Fibroblast of lung (primary cell): ENCODE results near the gene PTPRU. TPM values are rescaled to one million over a fixed set of nuclear protein-coding genes. Genes with fewer than 3 reads are reported as not detected.
"Not testable (repeated sequence)": the region's sequence is repeated elsewhere in the genome, so short reads cannot be mapped to it uniquely, and the experiment has no call there.

Experiments
- DNase-seq, 2 donors: peaks; one replicate each; pipeline versions ENCODE4 v3.0.0 to v3.0.0-alpha.2; 2010; ENCODE audit warnings: low read depth in 2 of 2
- H2AFZ ChIP-seq: 2 replicates; pipeline ENCODE4 v1.5.1; 2012; ENCODE audit warnings: low read length, control low read depth, inconsistent platforms
- H3K27ac ChIP-seq: 2 replicates; pipeline ENCODE4 v1.5.1; 2011; ENCODE audit warnings: low read length, control low read depth; ENCODE audit not compliant: insufficient read depth
- H3K27me3 ChIP-seq: 2 replicates; pipeline ENCODE4 v1.5.1; 2011; ENCODE audit warnings: mild to moderate bottlenecking, low read length; ENCODE audit not compliant: control insufficient read depth, insufficient read depth
- H3K36me3 ChIP-seq: 2 replicates; pipeline ENCODE4 v1.5.1; 2011; ENCODE audit warnings: low read length; ENCODE audit not compliant: control insufficient read depth, insufficient read depth
- H3K4me1 ChIP-seq: 2 replicates; pipeline ENCODE4 v1.5.1; 2011; ENCODE audit warnings: low read length; ENCODE audit not compliant: control insufficient read depth, insufficient read depth; ENCODE audit errors: extremely low read depth
- H3K4me2 ChIP-seq: 2 replicates; pipeline ENCODE4 v1.5.1; 2011; ENCODE audit warnings: low read length, control low read depth; ENCODE audit not compliant: insufficient read depth; ENCODE audit errors: extremely low read depth
- H3K4me3 ChIP-seq, 4 experiments: fragments of 200-600 bp in 1 of 4; sonication (generic) in 1 of 4; replicated peaks in 1 of 4; 2 replicates each; pipeline ENCODE4 v1.5.1; 2011 to 2016; ENCODE audit warnings: low read length in 4 of 4, low read depth in 3 of 4, mild to moderate bottlenecking in 3 of 4, control low read depth in 2 of 4, inconsistent platforms in 1 of 4, mixed read lengths in 1 of 4; ENCODE audit not compliant: insufficient read depth in 1 of 4; ENCODE audit errors: control extremely low read depth in 1 of 4
- H3K79me2 ChIP-seq: 2 replicates; pipeline ENCODE4 v1.5.1; 2012; ENCODE audit warnings: mild to moderate bottlenecking, low read length, inconsistent platforms; ENCODE audit not compliant: control insufficient read depth, insufficient read depth
- H3K9ac ChIP-seq: 2 replicates; pipeline ENCODE4 v1.5.1; 2011; ENCODE audit warnings: mild to moderate bottlenecking, low read length, control low read depth; ENCODE audit not compliant: insufficient read depth
- H3K9me3 ChIP-seq: 2 replicates; pipeline ENCODE4 v1.5.1; 2012; ENCODE audit warnings: low read depth, low read length; ENCODE audit not compliant: control insufficient read depth, insufficient read depth
- H4K20me1 ChIP-seq: 2 replicates; pipeline ENCODE4 v1.5.1; 2011; ENCODE audit warnings: low read length; ENCODE audit not compliant: control insufficient read depth, insufficient read depth; ENCODE audit errors: extremely low read depth
- CTCF ChIP-seq, 2 donors: IDR thresholded peaks in 1 of 2; conservative IDR thresholded peaks in 1 of 2; 1 replicate in 1 of 2; 2 replicates in 1 of 2; pipeline ENCODE4 v1.5.1; 2011 to 2012; ENCODE audit warnings: low read length in 2 of 2, control low read depth in 1 of 2, inconsistent platforms in 1 of 2, low read depth in 1 of 2, mild to moderate bottlenecking in 1 of 2
- EZH2 ChIP-seq: IDR thresholded peaks from 2 replicates; pipeline ENCODE4 v1.5.1; 2012; ENCODE audit warnings: low read length, control low read depth, mild to moderate bottlenecking; ENCODE audit errors: missing control alignments
- polyA plus RNA-seq, 2 donors: library from polyadenylated mRNA; depleted of rRNA in 1 of 2; stranded (reverse) in 1 of 2; unstranded in 1 of 2; fragments of >200 nt; gene quantifications; 2 replicates each; pipeline ENCODE4 v1.2.1, GENCODE V29; 2011 to 2012; ENCODE audit warnings: missing spikeins in 1 of 2
- total RNA-seq: library from RNA; depleted of rRNA; stranded (reverse); fragments of >200 nt; gene quantifications from 2 replicates; pipeline ENCODE4 v1.2.1, GENCODE V29; 2014

The PTPRU gene
- total and polyA plus RNA-seq, 2 donors (not counting 1 experiment from before 2014, with no cell fraction given) = 1.4 to 25.8 TPM

- peaks cover 3% of the 10 kb centered on the region for H3K36me3 ChIP-seq
- H3K27me3 ChIP-seq = no peaks in the 10 kb centered on the region
- no peak overlapping the region for H3K27ac ChIP-seq
- DNase-seq = no peak
- H2AFZ ChIP-seq = no peak overlapping the region
- H3K9ac ChIP-seq = no peak overlapping the region
- no peaks in the 10 kb centered on the region for H3K79me2 ChIP-seq
- H3K4me1 ChIP-seq = no peaks in the 10 kb centered on the region
- H4K20me1 ChIP-seq = no peaks in the 10 kb centered on the region
- TF ChIP-seq CTCF (conservative IDR thresholded peaks at IDR 0.05 in 1 of 2, IDR thresholded peaks at IDR 0.05 in 1 of 2; ENCODE audit: low read depth in 1 of 2, low read length in 2 of 2) (no peak), EZH2 (no peak)
- H3K9me3 ChIP-seq = no peaks in the 10 kb centered on the region
- H3K4me3 ChIP-seq = no peak overlapping the region
- H3K4me2 ChIP-seq = no peak overlapping the region
Observed at GRCh38 chr1:29217633-29218032, 18.7 kb upstream of the PTPRU start.

GRCh38 chr1:29218223-29218622 lies 18.1 kb upstream of the PTPRU start:
- H3K79me2 ChIP-seq = no peaks in the 10 kb centered on the region
- no peak for TF ChIP-seq EZH2
- no peak for TF ChIP-seq CTCF (conservative IDR thresholded peaks at IDR 0.05 in 1 of 2, IDR thresholded peaks at IDR 0.05 in 1 of 2; ENCODE audit: low read depth in 1 of 2, low read length in 2 of 2)

GRCh38 chr1:29221296-29221695 lies 15.0 kb upstream of the PTPRU start:
- no peak for DNase-seq
- H3K79me2 ChIP-seq = no peaks in the 10 kb centered on the region
- no peaks in the 10 kb centered on the region for H3K9me3 ChIP-seq
- no peak overlapping the region for H3K4me3 ChIP-seq
- H3K9ac ChIP-seq = no peak overlapping the region
- no peak overlapping the region for H3K4me2 ChIP-seq
- H3K27me3 ChIP-seq = no peaks in the 10 kb centered on the region
- TF ChIP-seq EZH2 = no peak
- no peak for TF ChIP-seq CTCF (conservative IDR thresholded peaks at IDR 0.05 in 1 of 2, IDR thresholded peaks at IDR 0.05 in 1 of 2; ENCODE audit: low read depth in 1 of 2, low read length in 2 of 2)
- H2AFZ ChIP-seq = no peak overlapping the region
- no peak overlapping the region for H3K27ac ChIP-seq
- no peaks in the 10 kb centered on the region for H4K20me1 ChIP-seq
- H3K4me1 ChIP-seq = no peaks in the 10 kb centered on the region
- no peaks in the 10 kb centered on the region for H3K36me3 ChIP-seq

More at GRCh38 chr1:29218223-29218622, 18.1 kb upstream of the PTPRU start:
- no peaks in the 10 kb centered on the region for H3K27me3 ChIP-seq
- H3K9me3 ChIP-seq = no peaks in the 10 kb centered on the region
- DNase-seq = peak in 1 of 2 donors; percentile 31
- no peak overlapping the region for H2AFZ ChIP-seq
- no peaks in the 10 kb centered on the region for H3K4me1 ChIP-seq
- H3K36me3 ChIP-seq = no peaks in the 10 kb centered on the region
- no peak overlapping the region for H3K4me3 ChIP-seq
- no peak overlapping the region for H3K9ac ChIP-seq
- H4K20me1 ChIP-seq = no peaks in the 10 kb centered on the region
- H3K27ac ChIP-seq = no peak overlapping the region
- H3K4me2 ChIP-seq = no peak overlapping the region

GRCh38 chr1:29222260-29222659 lies 14.1 kb upstream of the PTPRU start:
- not testable (repeated sequence) for H3K4me2 ChIP-seq, DNase-seq, H2AFZ ChIP-seq, H3K27ac ChIP-seq, H3K9ac ChIP-seq, H3K27me3 ChIP-seq, H3K36me3 ChIP-seq, H3K4me3 ChIP-seq, H4K20me1 ChIP-seq, H3K9me3 ChIP-seq, H3K4me1 ChIP-seq, H3K79me2 ChIP-seq
